NCI-H2081 (cell line): ENCODE results near the gene GLOD4.
"Not testable (repeated sequence)": the region's sequence is repeated elsewhere in the genome, so short reads cannot be mapped to it uniquely, and the experiment has no call there.

Source experiments
- DNase-seq, 2 experiments: peaks; one replicate each; lab custom pipeline; 2025; lab: John Stamatoyannopoulos, UW

The GLOD4 gene

GRCh38 chr17:778096-778495, 4.0 kb downstream of the GLOD4 start:
- no peak for DNase-seq

GRCh38 chr17:774313-774584, 7.8 kb downstream of the GLOD4 start:
- DNase-seq: no peak

DNA sequence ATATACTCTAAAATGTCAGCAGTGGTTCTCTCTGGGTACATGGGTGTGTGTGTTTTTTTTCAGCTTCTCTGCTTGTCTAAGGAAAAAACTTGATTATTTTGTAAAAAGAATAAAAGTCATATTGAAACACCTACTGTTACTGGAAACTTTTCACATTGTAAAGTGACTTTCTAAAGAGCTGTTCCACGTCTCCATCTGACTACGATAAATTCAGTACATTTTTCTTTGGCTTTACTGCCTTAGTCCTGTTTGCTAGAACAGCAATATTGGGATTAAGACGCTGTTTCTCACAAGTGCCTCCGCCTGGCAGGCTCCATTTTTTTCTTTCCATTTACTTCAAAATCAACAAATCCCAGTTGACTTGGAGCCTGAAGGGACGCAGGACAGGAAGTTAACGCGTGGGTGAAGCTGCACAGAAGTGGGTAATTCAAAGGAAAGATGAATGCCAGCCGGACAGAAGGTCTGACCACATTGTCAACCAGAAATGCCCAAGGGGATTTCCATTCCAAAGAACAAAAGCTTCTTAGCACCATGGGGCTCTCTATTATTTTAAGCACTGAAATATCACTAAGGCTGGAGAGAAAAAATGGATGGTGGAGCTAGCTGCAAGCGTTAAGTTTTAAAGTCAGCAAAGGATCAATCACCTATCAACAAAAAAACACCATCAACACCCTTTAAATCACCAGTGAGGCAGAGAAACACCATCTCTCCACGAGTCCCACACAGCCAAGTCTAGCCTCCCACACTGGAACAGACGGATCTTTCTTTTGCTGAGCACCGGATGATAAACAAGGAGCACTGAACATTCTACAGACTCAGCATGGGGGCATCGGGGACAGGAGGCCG, 8.4 kb downstream of the GLOD4 start:
- DNase-seq: peak in 1 of 2 experiments; percentile 5

GRCh38 chr17:773016-773415, 9.1 kb downstream of the GLOD4 start:
- DNase-seq: no peak

- DNase-seq: no peak
Observed at GRCh38 chr17:767076-767475, 15.0 kb downstream of the GLOD4 start.

GRCh38 chr17:760371-760770, 21.7 kb downstream of the GLOD4 start:
- DNase-seq: no peak

DNA sequence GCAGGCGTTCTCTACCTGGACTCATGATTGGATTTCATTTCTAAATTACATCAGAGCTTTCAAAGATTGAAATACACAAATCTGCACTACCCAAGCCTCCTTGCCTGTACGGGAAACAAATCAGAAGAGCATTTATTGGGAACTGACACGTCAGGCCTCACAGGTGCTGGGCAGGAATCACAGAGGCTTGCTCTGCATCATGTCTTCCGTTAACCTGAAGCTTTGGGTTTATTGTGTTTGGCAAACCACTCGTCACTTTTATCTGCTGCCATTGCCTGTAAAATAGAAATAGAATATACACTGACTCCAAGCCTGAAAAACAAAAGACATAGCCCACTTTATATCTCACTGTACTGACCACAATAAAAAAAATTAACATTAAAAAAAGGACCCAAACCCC, 22.1 kb downstream of the GLOD4 start:
- no peak for DNase-seq

DNA sequence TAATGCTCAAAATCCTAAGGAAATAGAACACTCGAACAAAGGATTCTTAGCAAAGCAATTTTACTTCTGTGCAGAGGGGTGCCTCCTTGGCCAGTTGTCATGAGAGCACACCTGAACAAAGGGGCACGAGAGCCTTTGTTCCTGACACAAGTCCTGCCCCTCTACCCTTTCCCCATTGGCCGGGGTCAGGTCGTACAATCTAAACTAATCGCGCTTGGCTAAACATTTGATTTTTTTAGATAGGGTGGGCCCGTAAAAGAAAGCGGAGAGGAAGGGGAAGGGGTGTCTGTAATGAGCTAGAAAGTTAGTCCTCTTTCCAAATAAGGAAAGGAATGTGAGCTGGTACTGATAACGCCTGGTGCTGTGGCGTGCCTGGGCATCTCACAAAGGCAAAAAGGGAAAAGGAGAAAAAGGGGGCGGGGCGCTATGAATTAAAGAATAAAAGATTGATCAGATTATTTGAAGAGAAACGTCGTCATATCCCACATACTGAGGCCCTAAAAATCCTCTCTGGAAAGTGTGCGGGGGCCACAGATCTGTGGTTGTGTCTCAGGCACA, 26.0 kb downstream of the GLOD4 start:
- DNase-seq: not testable (repeated sequence)

- DNase-seq: not testable (repeated sequence)
Observed at GRCh38 chr17:755319-755961, 26.6 kb downstream of the GLOD4 start.

- DNase-seq: no peak
Observed at GRCh38 chr17:753418-753817, 28.7 kb downstream of the GLOD4 start.

DNA sequence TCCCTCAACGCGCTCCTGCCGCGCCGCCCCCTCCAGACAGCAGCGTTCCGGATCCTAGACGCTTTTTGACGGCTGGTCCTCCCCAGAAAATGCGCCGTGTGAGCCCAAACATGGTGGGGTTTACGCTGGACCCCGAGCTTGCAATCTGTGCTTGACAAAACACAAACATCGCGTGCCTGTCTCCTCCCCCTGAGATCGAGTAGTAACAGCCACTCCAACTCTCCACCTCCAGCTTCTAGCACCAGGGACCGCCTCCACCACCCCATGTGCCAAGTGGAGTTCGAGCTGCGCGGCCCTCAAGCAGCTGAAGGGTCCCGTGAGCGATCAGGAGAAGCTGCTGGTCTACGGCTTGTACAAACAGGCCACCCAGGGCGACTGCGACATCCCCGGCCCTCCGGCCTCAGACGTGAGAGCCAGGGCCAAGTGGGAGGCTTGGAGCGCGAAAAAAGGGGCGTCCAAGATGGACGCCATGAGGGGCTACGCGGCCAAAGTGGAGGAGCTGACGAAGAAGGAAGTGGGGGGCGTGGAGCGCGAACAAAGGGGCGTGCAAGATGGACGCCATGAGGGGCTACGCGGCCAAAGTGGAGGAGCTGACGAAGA, 29.4 kb downstream of the GLOD4 start:
- peak in 1 of 2 experiments; percentile 8 for DNase-seq

DNA sequence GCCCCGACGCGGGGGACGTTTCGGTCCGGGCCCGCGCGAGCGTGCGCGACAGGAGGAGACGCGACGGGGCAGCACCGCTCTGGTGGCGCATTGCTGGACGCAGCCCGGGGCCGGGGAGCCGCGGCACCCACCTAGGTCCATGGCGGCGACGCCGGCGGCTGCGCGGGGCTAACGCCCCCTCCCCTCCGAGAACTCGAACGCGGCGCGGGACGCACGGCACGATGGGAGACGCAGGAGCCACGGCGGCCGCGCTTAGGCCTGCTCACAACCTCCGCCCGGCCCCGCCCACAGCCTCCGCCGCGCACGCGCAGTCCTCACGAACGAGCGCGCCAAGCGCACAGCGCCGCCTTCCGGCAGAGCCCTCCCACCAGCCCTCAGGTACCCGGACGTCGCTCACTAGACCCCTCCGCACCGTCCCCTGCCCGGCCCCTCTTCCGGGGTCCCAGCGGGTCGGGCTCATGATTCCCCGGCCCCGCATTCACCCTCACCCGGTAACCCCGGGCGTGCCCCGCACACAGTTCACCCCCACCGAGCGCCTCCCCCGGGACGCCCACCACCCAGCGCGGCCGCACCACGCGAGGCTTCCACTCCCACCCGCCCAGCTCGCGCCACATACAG, 30.0 kb downstream of the GLOD4 start, which contains the start of gene GEMIN4:
Gene GEMIN4 (minus strand): TSS at position 263 of the 618 bp plus-strand sequence. CDS start 122 bp downstream, at position 141.
- DNase-seq: peak; percentile 85

DNA sequence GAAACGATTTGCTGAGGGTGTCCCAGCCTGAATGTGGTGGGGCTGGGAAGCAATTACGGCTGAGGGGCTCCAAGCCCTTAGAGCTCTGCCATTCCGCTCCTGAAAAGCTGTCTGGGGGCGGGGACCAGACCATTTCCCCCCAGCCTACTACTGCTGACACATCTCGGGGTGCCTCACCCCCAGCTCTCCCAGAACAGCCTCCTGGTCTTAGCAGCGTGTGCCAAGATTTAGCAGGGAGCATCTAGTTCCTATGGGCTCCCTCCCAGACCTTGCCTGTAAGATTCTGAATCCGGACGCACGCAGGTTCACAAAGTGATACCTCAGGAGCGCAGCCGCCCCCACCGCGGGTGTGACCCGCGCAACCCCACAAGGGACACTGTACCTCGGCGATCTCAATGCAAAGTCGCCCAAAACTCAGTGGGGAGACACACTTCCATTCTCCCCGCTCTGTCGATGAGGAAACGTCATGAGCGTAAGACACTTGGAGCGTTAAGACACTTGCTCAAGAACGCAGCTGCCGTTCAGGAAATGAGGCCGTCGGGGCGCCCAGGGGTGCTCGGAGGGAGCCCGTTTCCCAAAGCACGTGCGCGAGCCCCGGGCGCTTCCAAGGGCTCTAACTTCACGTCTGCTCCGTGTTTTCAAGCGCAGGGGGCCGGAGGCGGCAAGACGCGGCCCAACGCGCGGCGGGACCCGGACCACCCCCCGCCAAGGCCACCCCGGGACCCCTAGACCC, 30.6 kb downstream of the GLOD4 start:
- DNase-seq: peak in 1 of 2 experiments; percentile 11

GRCh38 chr17:750431-751037, 31.5 kb downstream of the GLOD4 start:
- no peak for DNase-seq

- not testable (repeated sequence) for DNase-seq
Observed at GRCh38 chr17:749359-749758, 32.7 kb downstream of the GLOD4 start.

DNA sequence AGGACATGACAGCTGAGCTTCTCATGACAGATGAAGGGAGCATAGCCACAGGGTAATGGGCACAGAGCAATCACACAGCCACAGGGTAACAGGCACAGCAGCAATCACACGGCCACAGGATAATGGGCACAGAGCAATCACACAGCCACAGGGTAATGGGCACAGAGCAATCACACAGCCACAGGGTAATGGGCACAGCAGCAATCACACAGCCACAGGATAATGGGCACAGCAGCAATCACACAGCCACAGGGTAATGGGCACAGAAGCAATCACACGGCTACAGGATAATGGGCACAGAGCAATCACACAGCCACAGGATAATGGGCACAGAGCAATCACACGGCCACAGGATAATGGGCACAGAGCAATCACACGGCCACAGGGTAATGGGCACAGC, 33.5 kb downstream of the GLOD4 start:
- DNase-seq: not testable (repeated sequence)

DNA sequence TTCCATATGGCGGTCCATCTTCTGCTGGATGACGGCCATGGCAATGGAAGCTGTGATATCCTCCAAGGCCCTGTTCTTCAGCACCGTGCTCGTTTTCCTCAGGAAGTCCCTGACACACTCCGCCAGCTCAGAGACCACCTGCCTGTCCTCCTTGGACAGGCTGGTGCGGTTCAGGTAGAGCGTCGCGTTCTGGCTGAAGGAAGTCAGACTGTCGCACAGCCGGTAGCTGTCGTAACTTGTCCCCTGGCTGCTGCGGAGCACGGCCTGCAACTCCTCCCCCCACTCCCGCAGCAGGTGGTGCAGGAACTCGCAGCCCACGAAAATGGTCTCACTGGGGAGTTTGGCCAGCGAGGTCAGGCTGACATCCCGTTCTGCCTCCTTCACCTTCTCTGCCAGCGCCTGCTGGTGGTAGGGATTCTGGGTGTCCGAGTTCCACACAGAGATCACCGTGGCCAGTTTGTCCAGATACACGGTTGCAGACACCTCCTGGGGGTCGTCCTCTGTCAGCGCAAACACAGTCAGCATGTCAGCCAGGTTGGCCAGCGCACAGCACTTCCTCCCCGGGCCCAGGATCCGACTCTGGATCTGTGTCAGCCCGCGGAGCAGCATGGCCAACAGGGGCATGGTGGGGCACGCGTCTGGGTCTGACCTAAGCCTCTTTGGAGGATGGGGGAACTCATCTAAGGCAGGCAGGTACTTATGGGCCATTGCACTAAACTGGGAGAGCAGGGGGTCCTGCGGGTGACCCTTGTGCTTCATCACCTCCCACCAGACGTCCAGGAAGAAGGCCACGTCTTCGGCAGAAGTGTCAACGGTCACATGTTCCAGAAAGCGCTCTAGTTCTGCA, 35.1 kb downstream of the GLOD4 start:
- DNase-seq: no peak

- DNase-seq: no peak
Observed at GRCh38 chr17:746181-746580, 35.9 kb downstream of the GLOD4 start.

GRCh38 chr17:745406-745805, 36.7 kb downstream of the GLOD4 start:
- no peak for DNase-seq

DNA sequence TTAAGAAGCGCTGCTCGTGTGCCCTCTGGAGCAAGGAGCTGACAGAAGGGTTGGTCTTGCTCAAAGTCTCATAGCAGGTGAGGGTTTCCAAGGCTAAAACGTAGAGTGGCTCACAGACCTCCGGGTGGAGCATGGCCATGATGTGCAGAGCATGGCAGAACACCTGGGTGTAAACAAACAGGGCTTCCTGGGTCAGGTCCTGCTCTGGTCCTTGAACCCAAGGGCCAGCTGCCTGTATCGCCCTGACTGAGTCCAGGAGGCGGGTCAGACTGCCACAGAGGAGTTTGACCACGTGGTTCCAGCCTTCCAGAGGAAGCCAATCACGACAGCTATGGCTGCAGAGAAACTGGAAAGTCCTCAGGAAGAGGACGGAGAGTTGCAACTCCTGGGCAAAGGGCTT, 37.1 kb downstream of the GLOD4 start:
- DNase-seq: no peak
